ENCODE data around the gene BCO1. TPM values are rescaled to one million over a fixed set of nuclear protein-coding genes. Genes with fewer than 3 reads are reported as not detected.

BCO1 gene
- total and polyA plus RNA-seq, 2 experiments from 2014 or later = not detected

- peak in 1 of 2 donors; percentile 53 for DNase-seq (ENCODE audit: low read depth in 1 of 2, low spot score in 1 of 2)
- no peak for TF ChIP-seq CTCF (IDR thresholded peaks at IDR 0.05; ENCODE audit: low read depth, low read length)
- Histone ChIP-seq H3K36me3 (no peaks in the 10 kb centered on the region), H3K27me3 (no peaks in the 10 kb centered on the region), H3K4me3 (no peak overlapping the region), H3K9me3 (ENCODE audit: low read depth) (no peaks in the 10 kb centered on the region), H3K4me1 (ENCODE audit: low read depth) (no peaks in the 10 kb centered on the region), H3K27ac (no peak overlapping the region)
Observed at GRCh38 chr16:81293909-81294802, 55.7 kb downstream of the BCO1 start.

- no peak for DNase-seq (ENCODE audit: low read depth in 1 of 2, low spot score in 1 of 2)
- no peaks in the 10 kb centered on the region for H3K4me1 ChIP-seq (ENCODE audit: low read depth)
- no peak overlapping the region for H3K4me3 ChIP-seq
- no peak for TF ChIP-seq CTCF (IDR thresholded peaks at IDR 0.05; ENCODE audit: low read depth, low read length)
- no peaks in the 10 kb centered on the region for H3K36me3 ChIP-seq
- H3K27ac ChIP-seq = no peak overlapping the region
- no peaks in the 10 kb centered on the region for H3K27me3 ChIP-seq
- H3K9me3 ChIP-seq (ENCODE audit: low read depth) = no peaks in the 10 kb centered on the region
Observed at GRCh38 chr16:81296631-81297030, 58.1 kb downstream of the BCO1 start.

GRCh38 chr16:81307770-81308169, 69.3 kb downstream of the BCO1 start:
- no peak overlapping the region for H3K4me3 ChIP-seq
- H3K27me3 ChIP-seq = no peaks in the 10 kb centered on the region
- no peaks in the 10 kb centered on the region for H3K36me3 ChIP-seq
- H3K9me3 ChIP-seq (ENCODE audit: low read depth) = no peaks in the 10 kb centered on the region
- no peak for DNase-seq (ENCODE audit: low read depth in 1 of 2, low spot score in 1 of 2)
- no peak overlapping the region for H3K27ac ChIP-seq
- TF ChIP-seq CTCF (IDR thresholded peaks at IDR 0.05; ENCODE audit: low read depth, low read length) = no peak
- no peaks in the 10 kb centered on the region for H3K4me1 ChIP-seq (ENCODE audit: low read depth)

- Histone ChIP-seq H3K9me3 (ENCODE audit: low read depth) (no peaks in the 10 kb centered on the region), H3K4me3 (no peak overlapping the region), H3K27ac (no peak overlapping the region), H3K4me1 (ENCODE audit: low read depth) (no peaks in the 10 kb centered on the region), H3K36me3 (no peaks in the 10 kb centered on the region), H3K27me3 (no peaks in the 10 kb centered on the region)
- TF ChIP-seq CTCF (IDR thresholded peaks at IDR 0.05; ENCODE audit: low read depth, low read length) = no peak
- DNase-seq (ENCODE audit: low read depth in 1 of 2, low spot score in 1 of 2) = no peak
Observed at GRCh38 chr16:81310045-81310644, 71.7 kb downstream of the BCO1 start.

- Histone ChIP-seq H3K4me1 (ENCODE audit: low read depth) (no peaks in the 10 kb centered on the region), H3K9me3 (ENCODE audit: low read depth) (no peaks in the 10 kb centered on the region), H3K27ac (no peak overlapping the region), H3K36me3 (no peaks in the 10 kb centered on the region), H3K27me3 (no peaks in the 10 kb centered on the region), H3K4me3 (no peak overlapping the region)
- no peak for TF ChIP-seq CTCF (IDR thresholded peaks at IDR 0.05; ENCODE audit: low read depth, low read length)
- DNase-seq (ENCODE audit: low read depth in 1 of 2, low spot score in 1 of 2) = no peak
Observed at GRCh38 chr16:81311762-81312161, 73.3 kb downstream of the BCO1 start.

Data from cardiac muscle cell (in vitro differentiated cells and primary cell).